AG04450 (cell line): ENCODE data around the gene UBE2E2. TPM values are rescaled to one million over a fixed set of nuclear protein-coding genes. Genes with fewer than 3 reads are reported as not detected.

ENCODE experiments used
- CTCF ChIA-PET: fragments of 300-600, 350-600 bp; formaldehyde crosslinking; extraction: SDS; loops from one replicate; lab custom pipeline; 2022; ENCODE audit warnings: antibody characterized with exemption, inconsistent platforms; lab: Charles Lee
- POLR2A ChIA-PET: fragments of 350-600 bp; formaldehyde crosslinking; extraction: SDS; loops from one replicate; lab custom pipeline; 2021; ENCODE audit warnings: antibody characterized with exemption, inconsistent platforms; lab: Yijun Ruan, JAX
- DNase-seq: peaks from one replicate; pipeline ENCODE4 v3.0.0-alpha.2; 2011; ENCODE audit warnings: low read depth, low spot score
- H3K27ac ChIP-seq: one replicate; pipeline ENCODE4 v1.5.1; 2012; ENCODE audit warnings: low read depth, low read length, control low read depth
- H3K27me3 ChIP-seq: one replicate; pipeline ENCODE4 v1.6.0; 2012; ENCODE audit warnings: low read length; ENCODE audit not compliant: control insufficient read depth, insufficient read depth
- H3K4me3 ChIP-seq: 2 replicates; pipeline ENCODE4 v1.5.1; 2011; ENCODE audit warnings: mild to moderate bottlenecking, low read depth, low read length, control low read depth
- H3K9me3 ChIP-seq: 2 replicates; pipeline ENCODE4 v1.5.1; 2012; ENCODE audit warnings: low read length; ENCODE audit not compliant: control insufficient read depth, insufficient read depth
- CTCF ChIP-seq: IDR thresholded peaks from 2 replicates; pipeline ENCODE4 v1.5.1; 2011; ENCODE audit warnings: low read depth, low read length, control low read depth, inconsistent platforms
- polyA plus RNA-seq: library from polyadenylated mRNA; depleted of rRNA; stranded (reverse); fragments of >200 nt; gene quantifications from 2 replicates; pipeline ENCODE4 v1.2.3, GENCODE V29; 2011

The UBE2E2 gene
- polyA plus RNA-seq, 1 experiment = 43.2 TPM

GRCh38 chr3:23537101-23537551 is 334.0 kb downstream of the UBE2E2 start:
- POLR2A ChIA-PET = no interaction called here
- no peak overlapping the region for H3K4me3 ChIP-seq
- CTCF ChIA-PET = no interaction called here
- no peaks in the 10 kb centered on the region for H3K27me3 ChIP-seq
- no peak for DNase-seq
- no peak for TF ChIP-seq CTCF
- H3K27ac ChIP-seq = no peak overlapping the region
- H3K9me3 ChIP-seq = no peaks in the 10 kb centered on the region

- Histone ChIP-seq H3K27me3 (no peaks in the 10 kb centered on the region), H3K27ac (no peak overlapping the region), H3K4me3 (no peak overlapping the region), H3K9me3 (no peaks in the 10 kb centered on the region)
- DNase-seq = no peak
- ChIA-PET CTCF (no interaction called here), POLR2A (no interaction called here)
- TF ChIP-seq CTCF = no peak
These were observed 336.1 kb downstream of the UBE2E2 start for GRCh38 chr3:23539185-23539584.

- ChIA-PET POLR2A (no interaction called here), CTCF (no interaction called here)
- Histone ChIP-seq H3K9me3 (no peaks in the 10 kb centered on the region), H3K4me3 (no peak overlapping the region), H3K27me3 (no peaks in the 10 kb centered on the region), H3K27ac (no peak overlapping the region)
- DNase-seq = no peak
- TF ChIP-seq CTCF = no peak
These were observed 337.5 kb downstream of the UBE2E2 start for GRCh38 chr3:23540600-23540999.

GRCh38 chr3:23542079-23542478 is 339.0 kb downstream of the UBE2E2 start:
- no peak for TF ChIP-seq CTCF
- Histone ChIP-seq H3K9me3 (no peaks in the 10 kb centered on the region), H3K27me3 (no peaks in the 10 kb centered on the region), H3K4me3 (no peak overlapping the region), H3K27ac (no peak overlapping the region)
- no peak for DNase-seq
- ChIA-PET CTCF (no interaction called here), POLR2A (interaction anchor here (0.6 kb wide), 1 partner anchor 58 kb away, joined by 4 read pairs; no protein-coding TSS in a partner anchor)

- TF ChIP-seq CTCF = no peak
- Histone ChIP-seq H3K27ac (no peak overlapping the region), H3K27me3 (no peaks in the 10 kb centered on the region), H3K4me3 (no peak overlapping the region), H3K9me3 (no peaks in the 10 kb centered on the region)
- POLR2A ChIA-PET = no interaction called here
- CTCF ChIA-PET = no interaction called here
- DNase-seq = no peak
These were observed 343.1 kb downstream of the UBE2E2 start for GRCh38 chr3:23546181-23546580.
